Measurements from ENCODE around the gene SVOPL.

SVOPL gene

DNA sequence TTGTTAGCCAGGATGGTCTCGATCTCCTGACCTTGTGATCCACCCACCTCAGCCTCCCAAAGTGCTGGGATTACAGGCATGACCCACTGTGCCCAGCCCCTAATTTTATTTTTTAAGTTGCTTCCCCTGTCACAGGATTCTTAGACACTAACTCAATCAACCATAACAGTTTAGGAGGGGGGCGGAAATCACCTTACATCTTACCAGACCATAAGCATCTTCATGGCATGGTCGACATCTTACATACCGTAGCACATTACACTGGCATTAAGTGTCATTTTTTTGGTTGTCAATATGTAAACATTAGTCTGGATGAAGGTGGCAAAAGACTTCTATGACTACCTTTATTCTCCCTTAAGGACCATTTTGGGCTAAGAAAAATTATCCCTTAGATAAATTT lies 145.5 kb downstream of the SVOPL start:
- no peak for DNase-seq

DNA sequence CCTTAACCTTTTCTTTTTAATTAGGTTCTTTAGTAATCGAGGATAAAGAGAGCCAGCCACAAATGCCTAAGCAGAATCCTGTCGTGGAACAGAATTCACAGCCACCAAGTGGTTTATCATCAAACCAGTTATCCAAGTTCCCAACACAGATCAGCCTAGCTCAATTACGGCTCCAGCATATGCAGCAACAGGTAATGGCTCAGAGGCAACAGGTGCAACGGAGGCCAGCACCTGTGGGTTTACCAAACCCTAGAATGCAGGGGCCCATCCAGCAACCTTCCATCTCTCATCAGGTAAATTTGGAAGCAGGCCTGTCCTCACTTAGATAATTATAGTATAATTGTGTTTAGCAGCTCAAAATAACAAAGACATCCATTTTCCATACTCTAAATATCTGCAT lies 146.5 kb downstream of the SVOPL start:
- no peak for DNase-seq

- no peak for DNase-seq
These were observed 147.4 kb downstream of the SVOPL start for GRCh38 chr7:138553805-138554204.

GRCh38 chr7:138551102-138551501 lies 150.1 kb downstream of the SVOPL start:
- DNase-seq: no peak

GRCh38 chr7:138550337-138550736 lies 150.8 kb downstream of the SVOPL start:
- DNase-seq: no peak

GRCh38 chr7:138549082-138549481 lies 152.1 kb downstream of the SVOPL start:
- no peak for DNase-seq

DNA sequence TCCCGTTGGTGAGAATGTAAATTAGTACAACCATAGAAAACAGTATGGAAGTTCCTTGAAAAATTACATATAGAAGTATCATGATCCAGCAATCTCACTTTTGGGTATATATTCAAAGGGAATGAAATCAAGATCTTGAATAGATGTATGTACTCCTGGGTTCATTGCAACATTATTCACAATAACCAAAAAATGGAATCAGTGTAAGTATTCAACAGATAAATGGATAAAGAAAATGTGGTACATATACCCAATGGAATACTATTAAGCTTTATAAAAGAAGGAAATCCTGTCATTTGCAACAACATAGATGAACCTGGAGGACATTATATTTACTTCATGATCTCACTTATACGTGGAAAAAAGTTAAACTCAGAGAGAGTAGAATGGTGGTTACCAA lies 154.3 kb downstream of the SVOPL start:
- DNase-seq: no peak

DNA sequence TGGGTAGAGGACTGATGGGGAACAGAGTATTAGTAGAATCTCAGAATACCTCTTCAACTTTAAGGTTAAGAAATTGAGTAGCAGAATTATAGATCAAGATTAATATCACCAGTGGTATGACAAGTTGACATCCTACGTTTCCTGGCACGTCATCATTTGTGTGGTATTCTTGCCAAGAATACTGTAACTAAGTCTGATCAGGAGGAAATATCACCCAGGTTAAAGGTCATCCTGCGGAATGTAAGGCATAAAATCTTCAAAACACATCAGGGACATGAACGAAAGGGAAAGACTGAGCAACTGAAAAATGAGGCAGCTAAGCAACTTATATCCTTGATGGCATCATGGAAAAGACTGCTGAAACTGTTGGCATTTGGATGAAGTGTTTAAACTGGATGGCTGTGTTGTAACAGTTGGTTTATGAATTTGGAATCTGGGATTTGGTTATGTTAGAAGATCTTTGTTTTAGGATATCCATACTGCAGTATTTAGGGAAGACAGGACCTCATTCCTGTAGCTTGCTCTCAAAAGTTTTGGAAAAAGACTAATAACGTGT lies 155.0 kb downstream of the SVOPL start:
- no peak for DNase-seq

DNA sequence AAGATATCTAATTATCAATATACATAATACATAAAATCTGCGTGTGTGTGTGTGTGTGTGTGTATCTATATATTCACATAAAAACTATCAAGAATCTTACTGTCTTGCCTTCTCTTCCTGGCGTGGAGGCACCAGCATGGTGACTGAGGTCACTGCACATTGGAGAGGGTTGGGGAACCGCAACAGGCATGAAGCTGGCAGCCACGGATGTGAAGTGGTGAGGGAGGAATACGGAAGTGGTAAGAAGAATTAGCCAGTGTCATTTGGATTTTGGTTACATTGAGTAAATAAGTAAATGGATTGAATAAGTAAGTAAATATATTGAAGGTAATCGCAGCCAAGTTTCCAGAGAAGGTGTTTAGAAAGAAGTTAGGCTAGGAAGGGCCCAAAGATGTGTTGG lies 156.0 kb downstream of the SVOPL start:
- no peak for DNase-seq

All from CD4-positive, alpha-beta T cell treated with Interferon alpha-2 for 1 hour (primary cell).